Mesothelial cell of epicardium (in vitro differentiated cells): ENCODE measurements around the gene DDAH1. TPM values are rescaled to one million over a fixed set of nuclear protein-coding genes. Genes with fewer than 3 reads are reported as not detected.

ENCODE experiments used
- DNase-seq, 2 experiments: peaks; one replicate each; pipeline ENCODE4 v3.0.0; 2021; ENCODE audit warnings: low spot score in 2 of 2; ENCODE audit not compliant: unreplicated experiment in 2 of 2
- H3K27ac Mint-ChIP-seq: 2 replicates; pipeline ENCODE4 v1.8.0; 2021; ENCODE audit warnings: mixed read lengths
- H3K27me3 Mint-ChIP-seq: 2 replicates; pipeline ENCODE4 v1.8.0; 2021; ENCODE audit warnings: low read depth, mixed read lengths
- H3K36me3 Mint-ChIP-seq: 2 replicates; pipeline ENCODE4 v1.8.0; 2021; ENCODE audit warnings: mixed read lengths
- H3K4me1 Mint-ChIP-seq: 2 replicates; pipeline ENCODE4 v1.8.0; 2021; ENCODE audit warnings: mixed read lengths
- H3K4me3 Mint-ChIP-seq: 2 replicates; pipeline ENCODE4 v1.8.0; 2021; ENCODE audit warnings: mild to moderate bottlenecking, moderate library complexity, mixed read lengths
- H3K9me3 Mint-ChIP-seq: 2 replicates; pipeline ENCODE4 v1.8.0; 2021; ENCODE audit warnings: mixed read lengths
- total RNA-seq: library from RNA; stranded (reverse); gene quantifications from 3 replicates; pipeline ENCODE4 v1.2.1, GENCODE V29; 2021
- TF ChIP-seq, protein P1 (sequence below): fragments of 200-600 bp; sonication (generic); IDR thresholded peaks from one replicate; pipeline ENCODE4 v1.5.0; 2021; ENCODE audit warnings: antibody characterized with exemption; ENCODE audit not compliant: unreplicated experiment

DDAH1 gene
- total RNA-seq, 1 donor from 2014 or later = 26.1 TPM

DNA sequence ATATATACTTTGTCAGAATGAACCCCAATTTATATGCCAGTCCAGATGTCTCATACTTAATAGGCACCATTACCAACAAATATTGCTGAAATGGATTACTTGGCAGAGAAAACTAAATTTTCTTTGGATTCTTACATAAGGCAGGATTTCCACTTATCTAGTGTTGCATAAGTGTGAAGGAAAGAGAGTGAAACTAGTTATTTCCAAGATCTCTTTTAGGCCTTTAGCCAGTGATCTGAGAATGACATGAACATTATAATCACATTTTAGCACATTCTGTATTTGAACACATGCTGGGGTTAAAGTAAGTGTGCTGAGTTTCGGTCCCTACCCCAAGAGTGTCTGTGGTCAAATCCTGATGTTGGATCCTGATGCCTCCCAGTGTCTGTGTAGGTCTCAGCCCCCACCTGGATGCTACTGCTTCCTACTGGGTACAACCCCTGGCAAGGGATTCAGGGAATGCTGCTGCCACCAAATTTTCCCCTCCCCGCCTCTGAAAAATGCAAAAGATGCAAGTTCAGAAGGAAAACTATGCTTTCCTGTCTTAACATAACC lies 11.2 kb downstream of the DDAH1 start:
- Mint-ChIP-seq H3K4me1 (no peaks in the 10 kb centered on the region), H3K36me3 (no peaks in the 10 kb centered on the region), H3K27ac (no peak overlapping the region), H3K4me3 (no peak overlapping the region), H3K27me3 (no peaks in the 10 kb centered on the region), H3K9me3 (no peaks in the 10 kb centered on the region)
- TF ChIP-seq, protein P1, sequence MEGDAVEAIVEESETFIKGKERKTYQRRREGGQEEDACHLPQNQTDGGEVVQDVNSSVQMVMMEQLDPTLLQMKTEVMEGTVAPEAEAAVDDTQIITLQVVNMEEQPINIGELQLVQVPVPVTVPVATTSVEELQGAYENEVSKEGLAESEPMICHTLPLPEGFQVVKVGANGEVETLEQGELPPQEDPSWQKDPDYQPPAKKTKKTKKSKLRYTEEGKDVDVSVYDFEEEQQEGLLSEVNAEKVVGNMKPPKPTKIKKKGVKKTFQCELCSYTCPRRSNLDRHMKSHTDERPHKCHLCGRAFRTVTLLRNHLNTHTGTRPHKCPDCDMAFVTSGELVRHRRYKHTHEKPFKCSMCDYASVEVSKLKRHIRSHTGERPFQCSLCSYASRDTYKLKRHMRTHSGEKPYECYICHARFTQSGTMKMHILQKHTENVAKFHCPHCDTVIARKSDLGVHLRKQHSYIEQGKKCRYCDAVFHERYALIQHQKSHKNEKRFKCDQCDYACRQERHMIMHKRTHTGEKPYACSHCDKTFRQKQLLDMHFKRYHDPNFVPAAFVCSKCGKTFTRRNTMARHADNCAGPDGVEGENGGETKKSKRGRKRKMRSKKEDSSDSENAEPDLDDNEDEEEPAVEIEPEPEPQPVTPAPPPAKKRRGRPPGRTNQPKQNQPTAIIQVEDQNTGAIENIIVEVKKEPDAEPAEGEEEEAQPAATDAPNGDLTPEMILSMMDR = no peak
- DNase-seq = no peak

DNA sequence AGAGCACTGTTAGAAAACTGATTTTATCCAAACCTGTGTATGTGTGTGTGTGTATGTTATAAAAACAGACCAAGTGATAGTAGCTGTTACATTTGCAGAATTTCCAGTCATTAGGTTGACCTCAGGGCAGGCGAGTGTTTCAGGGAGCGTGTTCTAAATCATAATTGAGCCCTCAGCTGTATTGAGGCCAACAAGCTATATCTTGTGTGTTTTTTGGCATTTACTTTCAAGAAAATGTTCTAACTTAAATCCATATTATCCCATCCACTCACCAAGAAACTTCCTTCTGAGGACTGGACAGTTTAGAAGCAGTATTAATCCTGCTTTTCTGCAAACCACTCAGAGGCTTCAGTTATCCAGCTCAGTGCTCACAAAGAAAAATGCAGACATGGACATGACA lies 12.0 kb downstream of the DDAH1 start:
- Mint-ChIP-seq H3K36me3 (no peaks in the 10 kb centered on the region), H3K4me1 (no peaks in the 10 kb centered on the region), H3K27ac (no peak overlapping the region), H3K27me3 (no peaks in the 10 kb centered on the region), H3K4me3 (no peak overlapping the region), H3K9me3 (no peaks in the 10 kb centered on the region)
- TF ChIP-seq, protein P1 = no peak
- no peak for DNase-seq

DNA sequence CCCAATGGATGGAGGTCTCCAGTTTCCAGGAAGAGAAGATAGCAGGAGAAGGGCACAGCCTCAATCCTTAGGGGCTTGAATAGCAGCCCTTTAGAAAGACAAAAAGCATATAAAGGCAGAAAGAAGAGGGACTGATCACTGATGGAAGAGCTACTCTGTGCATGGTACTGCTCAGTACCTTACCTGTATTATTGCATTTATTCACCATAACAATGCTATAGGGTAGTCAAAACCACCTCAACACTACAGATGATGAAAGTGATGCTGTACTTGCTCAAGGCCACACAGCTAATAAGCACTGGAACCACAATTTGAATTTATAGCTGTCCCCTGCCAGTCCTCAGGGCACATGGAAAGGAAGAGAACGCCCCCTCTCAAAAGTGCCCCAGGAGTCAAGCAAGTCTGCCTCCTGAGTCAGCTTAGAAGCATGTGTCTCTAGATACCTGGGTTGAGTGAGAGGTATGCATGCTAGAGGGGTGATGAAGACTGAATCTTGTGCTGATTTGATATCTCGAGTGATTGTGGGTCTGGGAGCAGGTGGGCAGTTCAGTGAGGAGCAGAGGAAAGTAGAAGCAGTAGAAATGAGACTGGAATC lies 13.6 kb downstream of the DDAH1 start:
- Mint-ChIP-seq H3K9me3 (no peaks in the 10 kb centered on the region), H3K36me3 (no peaks in the 10 kb centered on the region), H3K4me1 (no peaks in the 10 kb centered on the region), H3K4me3 (no peak overlapping the region), H3K27ac (no peak overlapping the region), H3K27me3 (no peaks in the 10 kb centered on the region)
- no peak for DNase-seq
- TF ChIP-seq, protein P1 = no peak

DNA sequence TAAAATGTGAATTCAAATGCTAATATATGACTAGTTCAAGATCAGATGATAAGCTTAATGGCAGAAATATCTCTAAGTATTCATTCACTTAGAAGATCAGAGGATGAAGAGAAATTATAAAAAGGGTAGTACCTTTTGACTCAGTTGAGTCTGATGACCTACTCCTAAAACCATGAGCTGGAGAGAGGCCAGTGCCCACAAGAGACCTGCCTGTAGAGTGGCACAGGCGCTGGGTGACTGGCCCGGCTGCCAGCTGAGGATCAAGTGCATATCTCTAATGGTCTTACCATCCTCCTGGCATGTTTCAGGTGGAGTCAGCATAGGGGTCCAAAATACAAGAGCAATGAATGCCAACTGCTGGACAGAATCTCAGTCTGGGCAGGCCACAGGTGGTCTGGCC lies 14.1 kb downstream of the DDAH1 start:
- Mint-ChIP-seq H3K4me3 (no peak overlapping the region), H3K27ac (no peak overlapping the region), H3K36me3 (no peaks in the 10 kb centered on the region), H3K27me3 (no peaks in the 10 kb centered on the region), H3K4me1 (no peaks in the 10 kb centered on the region), H3K9me3 (no peaks in the 10 kb centered on the region)
- TF ChIP-seq, protein P1 = no peak
- DNase-seq = no peak

DNA sequence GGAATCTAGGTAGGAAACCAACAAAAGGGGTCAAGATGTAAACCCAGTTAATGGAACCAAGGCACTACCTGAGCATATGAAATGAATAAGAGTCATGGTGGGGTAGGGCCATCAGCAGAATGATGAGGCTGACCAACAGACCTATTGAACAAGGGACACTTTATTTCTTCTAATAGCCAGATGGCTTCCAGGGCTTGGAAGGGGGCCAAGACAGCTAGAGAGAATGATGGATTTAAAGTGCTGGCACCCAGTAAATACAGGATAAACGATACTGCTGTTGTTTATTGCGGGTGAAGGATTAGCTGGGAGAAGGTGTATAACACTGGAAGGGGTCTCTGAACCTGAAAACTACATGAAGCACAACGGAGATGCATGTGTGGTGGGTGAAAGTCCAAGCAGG lies 15.6 kb downstream of the DDAH1 start:
- no peaks in the 10 kb centered on the region for H3K4me1 Mint-ChIP-seq
- H3K4me3 Mint-ChIP-seq = no peak overlapping the region
- no peak for DNase-seq
- TF ChIP-seq, protein P1 = no peak
- H3K27ac Mint-ChIP-seq = no peak overlapping the region
- no peaks in the 10 kb centered on the region for H3K27me3 Mint-ChIP-seq
- H3K9me3 Mint-ChIP-seq = peaks cover 4% of the 10 kb centered on the region
- H3K36me3 Mint-ChIP-seq = no peaks in the 10 kb centered on the region
